AG09319 (cell line): ENCODE measurements around the gene PLA2G4B.

Experiments
- DNase-seq: peaks from one replicate; pipeline ENCODE4 v3.0.0-alpha.2; 2010; ENCODE audit warnings: low read depth; ENCODE audit errors: extremely low read depth
- TF ChIP-seq, protein P1 (sequence below): IDR thresholded peaks from 2 replicates; pipeline ENCODE4 v1.5.1; 2011; ENCODE audit warnings: low read depth, mild to moderate bottlenecking, inconsistent platforms, low read length, moderate library complexity

The PLA2G4B gene

DNA sequence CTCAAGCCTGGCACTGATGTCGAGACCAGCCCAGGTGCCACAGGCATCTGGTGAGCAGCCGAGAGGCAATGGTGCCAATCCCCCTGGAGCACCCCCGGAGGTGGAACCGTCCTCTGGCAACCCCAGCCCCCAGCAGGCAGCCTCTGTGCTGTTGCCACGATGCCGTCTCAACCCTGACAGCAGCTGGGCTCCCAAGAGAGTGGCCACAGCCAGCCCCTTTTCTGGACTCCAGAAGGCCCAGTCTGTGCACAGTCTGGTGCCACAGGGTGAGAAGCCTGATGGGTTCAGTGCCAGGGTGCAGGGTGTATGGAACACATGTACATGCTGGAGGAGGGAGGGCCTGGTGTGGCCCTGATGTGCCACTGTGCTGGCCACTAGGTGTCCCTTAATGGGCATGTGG, 15.7 kb upstream of the PLA2G4B start:
- DNase-seq: no peak
- TF ChIP-seq, protein P1, sequence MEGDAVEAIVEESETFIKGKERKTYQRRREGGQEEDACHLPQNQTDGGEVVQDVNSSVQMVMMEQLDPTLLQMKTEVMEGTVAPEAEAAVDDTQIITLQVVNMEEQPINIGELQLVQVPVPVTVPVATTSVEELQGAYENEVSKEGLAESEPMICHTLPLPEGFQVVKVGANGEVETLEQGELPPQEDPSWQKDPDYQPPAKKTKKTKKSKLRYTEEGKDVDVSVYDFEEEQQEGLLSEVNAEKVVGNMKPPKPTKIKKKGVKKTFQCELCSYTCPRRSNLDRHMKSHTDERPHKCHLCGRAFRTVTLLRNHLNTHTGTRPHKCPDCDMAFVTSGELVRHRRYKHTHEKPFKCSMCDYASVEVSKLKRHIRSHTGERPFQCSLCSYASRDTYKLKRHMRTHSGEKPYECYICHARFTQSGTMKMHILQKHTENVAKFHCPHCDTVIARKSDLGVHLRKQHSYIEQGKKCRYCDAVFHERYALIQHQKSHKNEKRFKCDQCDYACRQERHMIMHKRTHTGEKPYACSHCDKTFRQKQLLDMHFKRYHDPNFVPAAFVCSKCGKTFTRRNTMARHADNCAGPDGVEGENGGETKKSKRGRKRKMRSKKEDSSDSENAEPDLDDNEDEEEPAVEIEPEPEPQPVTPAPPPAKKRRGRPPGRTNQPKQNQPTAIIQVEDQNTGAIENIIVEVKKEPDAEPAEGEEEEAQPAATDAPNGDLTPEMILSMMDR: no peak

DNA sequence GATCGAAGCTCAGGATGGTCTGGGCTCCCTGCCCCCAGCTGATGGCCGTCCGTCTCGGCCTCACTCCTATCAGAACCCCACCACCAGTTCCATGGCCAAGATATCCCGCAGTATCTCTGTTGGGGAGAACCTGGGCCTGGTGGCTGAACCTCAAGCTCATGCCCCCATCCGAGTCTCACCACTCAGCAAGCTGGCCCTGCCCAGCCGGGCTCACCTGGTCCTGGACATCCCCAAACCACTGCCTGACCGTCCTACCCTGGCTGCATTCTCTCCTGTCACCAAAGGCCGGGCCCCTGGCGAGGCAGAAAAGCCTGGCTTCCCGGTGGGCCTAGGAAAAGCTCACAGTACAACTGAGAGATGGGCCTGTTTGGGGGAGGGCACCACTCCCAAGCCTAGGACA, 15.1 kb upstream of the PLA2G4B start:
- TF ChIP-seq, protein P1: no peak

DNA sequence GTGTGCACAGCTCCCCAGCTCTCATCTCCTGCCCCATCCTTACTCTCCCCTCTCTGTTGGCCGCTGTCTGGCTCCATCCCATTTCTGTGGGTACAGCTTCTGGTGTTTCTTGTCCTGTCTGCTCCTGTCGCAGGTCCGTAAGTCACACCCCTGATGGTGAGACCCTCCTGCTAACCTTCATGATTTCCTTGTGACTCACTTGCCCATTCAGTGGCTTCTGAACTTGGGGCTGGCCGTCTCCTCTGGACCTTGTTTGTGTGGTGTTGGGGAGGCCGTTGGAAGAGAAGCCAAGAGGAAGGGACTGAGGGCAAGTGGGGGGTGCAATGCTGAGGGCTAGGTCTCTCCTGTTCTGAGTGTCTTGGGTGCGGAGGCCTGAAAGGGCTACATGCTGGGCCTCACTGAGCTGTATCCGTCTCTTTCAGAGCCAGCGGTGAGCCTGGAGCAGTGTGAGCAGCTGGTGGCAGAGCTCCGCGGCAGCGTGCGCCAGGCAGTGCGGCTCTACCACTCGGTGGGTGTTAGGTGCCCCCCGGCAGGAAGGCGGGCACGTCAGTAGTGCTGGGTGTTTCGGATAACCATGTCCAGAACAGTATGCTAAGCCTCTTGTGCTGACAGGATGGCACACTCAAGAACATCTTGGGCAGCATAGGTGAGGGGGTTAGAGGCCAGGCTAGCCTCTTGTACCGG, 14.4 kb upstream of the PLA2G4B start:
- no peak for DNase-seq
- TF ChIP-seq, protein P1: no peak

More for the DNA sequence above, 15.1 kb upstream of the PLA2G4B start:
- no peak for DNase-seq

DNA sequence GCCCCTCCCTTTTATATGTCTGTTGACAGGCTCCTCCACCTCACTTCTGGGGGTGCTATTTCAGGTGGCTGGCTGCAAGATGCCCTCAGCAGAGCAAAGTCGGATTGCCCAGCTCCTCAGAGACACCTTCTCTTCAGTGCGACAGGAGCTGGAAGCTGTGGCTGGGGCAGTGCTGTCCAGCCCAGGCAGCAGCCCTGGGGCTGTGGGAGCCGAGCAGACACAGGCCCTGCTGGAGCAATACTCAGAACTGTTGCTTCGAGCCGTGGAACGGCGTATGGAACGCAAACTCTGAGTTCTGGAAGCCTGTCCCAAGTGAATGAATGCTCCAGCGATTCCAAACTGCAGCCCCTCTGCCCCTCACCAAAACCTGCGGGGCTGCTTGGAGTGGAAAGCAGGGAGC, 13.5 kb upstream of the PLA2G4B start:
- no peak for DNase-seq
- TF ChIP-seq, protein P1: no peak

DNA sequence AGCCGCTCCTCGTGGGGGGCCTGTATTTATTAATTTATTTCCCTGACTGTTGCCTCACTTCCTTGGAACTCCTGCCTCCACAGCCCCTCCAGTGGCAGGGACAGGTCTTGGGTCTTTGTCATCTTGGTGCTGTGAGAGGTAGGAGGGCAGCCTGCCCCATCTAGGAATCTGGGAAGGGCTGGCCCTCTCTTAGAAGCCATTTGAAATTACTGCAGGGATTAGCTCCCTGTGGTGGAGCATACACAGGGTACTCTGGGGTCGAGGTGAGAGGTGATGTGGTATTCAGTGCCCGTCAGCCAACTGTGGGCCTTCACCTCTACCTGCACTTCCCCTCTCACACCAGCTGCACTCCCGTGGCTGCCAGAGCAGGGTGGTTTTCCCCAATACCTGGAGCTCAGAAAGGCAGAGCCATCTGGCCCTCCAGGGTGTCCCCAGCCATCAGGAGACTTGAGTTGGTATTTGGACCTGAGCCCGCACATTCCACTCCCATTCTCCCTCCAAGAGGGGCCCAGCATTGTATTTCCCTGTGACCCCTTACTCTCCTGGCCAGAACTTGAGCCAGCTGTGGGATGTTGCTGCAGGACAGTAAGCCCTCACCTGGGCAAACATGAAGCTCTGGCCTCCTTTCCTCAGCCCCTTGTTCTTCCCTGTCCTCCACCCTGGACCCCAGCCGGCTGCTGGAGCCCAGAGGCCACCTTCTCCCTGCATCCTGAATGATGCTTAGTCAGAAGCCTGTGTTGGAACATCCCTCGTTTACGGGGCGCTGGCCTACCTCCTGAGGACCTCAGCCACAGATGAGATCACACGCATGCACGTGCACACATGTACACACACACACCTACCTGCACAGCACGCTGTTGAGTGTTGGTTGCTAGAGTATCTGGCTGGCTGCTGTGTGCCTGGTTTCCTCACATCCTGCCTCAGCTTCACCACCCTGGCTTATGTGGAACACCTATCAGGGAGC, 12.8 kb upstream of the PLA2G4B start:
- TF ChIP-seq, protein P1: no peak
- DNase-seq: no peak

DNA sequence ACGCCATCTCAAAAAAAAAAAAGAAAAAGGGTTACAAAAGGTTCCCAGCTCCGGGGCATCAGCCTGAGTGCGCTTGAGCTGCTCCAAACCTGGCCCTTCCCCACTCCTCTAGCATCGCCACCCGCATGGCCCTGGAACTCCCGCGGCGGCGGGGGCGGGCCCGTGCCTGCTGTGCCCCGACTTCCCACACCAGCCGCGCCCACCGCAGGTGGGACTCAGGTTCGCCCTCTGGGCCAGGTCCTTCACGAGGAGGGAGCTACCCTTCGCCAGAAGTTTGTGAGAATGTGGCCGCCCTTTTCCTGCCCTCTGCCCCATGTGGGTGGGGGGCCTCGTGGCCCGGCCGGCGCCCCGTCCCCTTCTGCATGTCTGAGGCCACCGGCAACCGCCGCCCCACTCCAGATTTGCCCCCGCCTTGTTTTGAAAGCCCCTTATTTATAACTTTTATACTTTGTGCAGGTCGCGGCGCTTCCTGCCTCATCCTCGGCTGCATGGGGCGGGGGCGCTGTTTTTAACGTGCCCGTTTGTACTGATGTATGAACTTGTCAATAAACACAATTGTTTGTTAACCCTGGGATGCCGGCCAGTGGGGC, 11.3 kb upstream of the PLA2G4B start:
- no peak for DNase-seq
- TF ChIP-seq, protein P1: no peak
